HepG2 (cell line): Measurements from ENCODE around the gene TMEM219. TPM values are rescaled to one million over a fixed set of nuclear protein-coding genes. Genes with fewer than 3 reads are reported as not detected.

Experiments used
- EZH2 ChIP-seq: conservative IDR thresholded peaks from 2 replicates; pipeline ENCODE4 v1.6.1; 2012; ENCODE audit warnings: mild to moderate bottlenecking, low read depth, low read length, moderate library complexity
- GABPA ChIP-seq, 2 experiments: IDR thresholded peaks; 2 replicates each; pipeline ENCODE4 v1.6.1; 2011 to 2016; ENCODE audit warnings: low read depth in 2 of 2, low read length in 1 of 2, missing biosample characterization in 1 of 2, missing genetic modification characterization in 1 of 2
- HNRNPLL ChIP-seq: fragments of 200-400 bp; formaldehyde crosslinking; IDR thresholded peaks from 2 replicates; pipeline ENCODE4 v1.6.1; 2017; ENCODE audit warnings: mild to moderate bottlenecking, low read depth, low read length; ENCODE audit not compliant: poor library complexity, severe bottlenecking
- JUND ChIP-seq: sonication (generic); formaldehyde crosslinking; IDR thresholded peaks from 2 replicates; pipeline ENCODE4 v1.8.0; 2022; ENCODE audit warnings: mild to moderate bottlenecking, missing genetic modification reagents
- KLF6 ChIP-seq: IDR thresholded peaks from 2 replicates; pipeline ENCODE4 v1.8.0; 2016; ENCODE audit warnings: missing biosample characterization, missing genetic modification reagents
- NBN ChIP-seq: fragments of 450-650 bp; conservative IDR thresholded peaks from 2 replicates; pipeline ENCODE4 v1.6.1; 2017
- POGZ ChIP-seq: sonication (generic); formaldehyde crosslinking; IDR thresholded peaks from 2 replicates; pipeline ENCODE4 v1.4.0; 2020; ENCODE audit warnings: mild to moderate bottlenecking, missing genetic modification reagents
- PTBP1 ChIP-seq: fragments of 200-400 bp; formaldehyde crosslinking; IDR thresholded peaks from 2 replicates; pipeline ENCODE4 v1.6.1; 2018; ENCODE audit warnings: low read length, low read depth; ENCODE audit not compliant: poor library complexity, severe bottlenecking
- SALL1 ChIP-seq: sonication (generic); formaldehyde crosslinking; IDR thresholded peaks from 2 replicates; pipeline ENCODE4 v1.8.0; 2022; ENCODE audit warnings: mild to moderate bottlenecking, missing genetic modification reagents
- TBX3 ChIP-seq: fragments of 450-650 bp; IDR thresholded peaks from 2 replicates; pipeline ENCODE4 v1.6.1; 2017; ENCODE audit warnings: antibody characterized with exemption, mild to moderate bottlenecking, inconsistent platforms, borderline replicate concordance
- ZEB1 ChIP-seq: IDR thresholded peaks from 2 replicates; pipeline ENCODE4 v1.6.1; 2012; ENCODE audit warnings: mild to moderate bottlenecking, low read depth, inconsistent platforms; ENCODE audit not compliant: insufficient replicate concordance
- ZNF17 ChIP-seq: sonication (generic); formaldehyde crosslinking; IDR thresholded peaks from 2 replicates; pipeline ENCODE4 v1.5.0; 2020; ENCODE audit warnings: mild to moderate bottlenecking, missing genetic modification reagents
- ZNF556 ChIP-seq: sonication (generic); formaldehyde crosslinking; IDR thresholded peaks from 2 replicates; pipeline ENCODE4 v1.4.0; 2020; ENCODE audit warnings: mild to moderate bottlenecking, missing genetic modification reagents, borderline replicate concordance
- ZNF749 ChIP-seq: sonication (generic); formaldehyde crosslinking; IDR thresholded peaks from 2 replicates; pipeline ENCODE4 v1.8.0; 2022; ENCODE audit warnings: mild to moderate bottlenecking, missing genetic modification reagents, moderate library complexity, borderline replicate concordance
- polyA plus RNA-seq, 8 experiments: library from polyadenylated mRNA; depleted of rRNA in 3 of 8; stranded (reverse) in 7 of 8; unstranded in 1 of 8; fragments of >200 nt; fragmentation: Illumina TruSeq in 4 of 8; extraction: Trizol in 4 of 8; gene quantifications; 2 replicates each; pipeline versions ENCODE4 v1.2.1 to v1.2.3, GENCODE V29; 2011 to 2016; ENCODE audit warnings: low read depth in 4 of 8, missing spikeins in 1 of 8, mixed read lengths in 1 of 8; ENCODE audit not compliant: insufficient read depth in 1 of 8
- total RNA-seq, 5 experiments: library from RNA; depleted of rRNA; stranded (reverse); fragments of >200 nt; fragmentation: Illumina TruSeq; extraction: Trizol; gene quantifications; 2 replicates each; pipeline ENCODE4 v1.2.3, GENCODE V29; 2016; ENCODE audit warnings: low read depth in 1 of 5
- TF ChIP-seq, protein P1 (sequence below): sonication (generic); formaldehyde crosslinking; IDR thresholded peaks from 2 replicates; pipeline ENCODE4 v1.8.1; 2023; ENCODE audit warnings: mild to moderate bottlenecking, inconsistent platforms, moderate library complexity, missing genetic modification reagents, borderline replicate concordance
- TF ChIP-seq, protein P2 (sequence below), 2 experiments: fragments of 450-650 bp in 1 of 2; sonication (generic) in 1 of 2; formaldehyde crosslinking; IDR thresholded peaks; 2 replicates each; pipeline versions ENCODE4 v1.5.0 to v1.8.0; 2020 to 2022; ENCODE audit warnings: mild to moderate bottlenecking in 1 of 2, missing genetic modification reagents in 1 of 2
- TF ChIP-seq, protein P3 (sequence below): sonication (generic); formaldehyde crosslinking; IDR thresholded peaks from 2 replicates; pipeline ENCODE4 v1.5.0; 2020; ENCODE audit warnings: mild to moderate bottlenecking, missing genetic modification reagents
- TF ChIP-seq, protein P4 (sequence below): sonication (generic); formaldehyde crosslinking; IDR thresholded peaks from 2 replicates; pipeline ENCODE4 v1.8.0; 2022; ENCODE audit warnings: missing genetic modification reagents, mild to moderate bottlenecking, moderate library complexity, borderline replicate concordance

TMEM219 gene
- total and polyA plus RNA-seq, 2 of the 13 experiments (the other 11 are each of a cell fraction or from before 2014, with no cell fraction given): 105 to 115 TPM

DNA sequence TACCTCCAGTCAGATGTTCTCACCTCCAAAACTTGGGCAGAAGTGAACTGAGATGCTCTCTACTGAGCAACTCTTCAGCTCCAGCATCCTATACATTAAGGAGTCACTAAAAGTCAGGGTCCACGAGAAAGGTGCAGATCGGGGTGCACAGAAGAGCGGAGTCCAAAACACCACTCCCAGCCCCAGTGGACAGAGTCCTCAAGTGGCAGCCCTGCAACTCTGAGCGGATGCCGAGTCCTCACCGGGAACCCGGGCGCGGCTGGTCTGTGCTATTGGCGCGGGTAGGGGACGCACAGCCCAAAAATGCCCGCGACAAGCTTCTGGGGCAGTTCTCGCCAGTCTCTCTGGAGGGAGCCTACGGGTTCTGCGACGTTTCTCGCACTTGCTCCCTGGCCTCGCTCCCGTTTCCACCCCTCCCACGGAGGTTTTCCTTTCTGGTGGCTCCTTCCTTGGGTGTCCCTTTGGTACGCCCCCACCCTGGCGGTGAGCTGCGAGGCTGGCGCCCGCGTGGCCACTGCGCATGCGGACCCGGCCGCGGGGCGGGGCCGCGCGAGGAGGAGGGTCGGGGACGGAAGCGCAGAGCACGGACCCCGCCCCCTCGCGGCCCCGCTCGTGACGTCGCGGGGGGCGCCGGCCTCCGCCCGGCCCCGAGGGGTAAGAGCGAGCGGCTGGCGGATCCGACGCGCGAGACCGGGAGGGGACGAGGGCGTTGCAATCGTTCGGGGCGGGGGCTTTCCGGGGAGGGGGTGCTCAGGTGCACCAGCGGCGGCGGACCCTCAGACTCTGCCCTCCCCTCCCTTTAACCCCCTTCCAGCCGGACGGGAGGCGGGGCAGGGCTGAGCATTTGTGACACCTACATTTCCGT, at the start of gene TMEM219 (continued):
- TF ChIP-seq ZNF749: peak; percentile 76
- no peak for TF ChIP-seq KLF6 (CRISPR knock-in tag)
- 0 out of 2 replicates have a peak, but pooled peaks have one; percentile 10 for TF ChIP-seq POGZ (CRISPR knock-in tag)
- TF ChIP-seq ZNF556 (CRISPR knock-in tag): no peak
- peak; percentile 77 for TF ChIP-seq HNRNPLL
- TF ChIP-seq, protein P1, sequence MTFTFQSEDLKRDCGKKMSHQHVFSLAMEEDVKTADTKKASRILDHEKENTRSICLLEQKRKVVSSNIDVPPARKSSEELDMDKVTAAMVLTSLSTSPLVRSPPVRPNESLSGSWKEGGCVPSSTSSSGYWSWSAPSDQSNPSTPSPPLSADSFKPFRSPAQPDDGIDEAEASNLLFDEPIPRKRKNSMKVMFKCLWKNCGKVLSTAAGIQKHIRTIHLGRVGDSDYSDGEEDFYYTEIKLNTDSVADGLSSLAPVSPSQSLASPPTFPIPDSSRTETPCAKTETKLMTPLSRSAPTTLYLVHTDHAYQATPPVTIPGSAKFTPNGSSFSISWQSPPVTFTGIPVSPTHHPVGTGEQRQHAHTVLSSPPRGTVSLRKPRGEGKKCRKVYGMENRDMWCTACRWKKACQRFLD (CRISPR knock-in tag): no peak
- TF ChIP-seq ZEB1: no peak
- TF ChIP-seq ZNF17: no peak
- no peak for TF ChIP-seq NBN
- TF ChIP-seq, protein P2, sequence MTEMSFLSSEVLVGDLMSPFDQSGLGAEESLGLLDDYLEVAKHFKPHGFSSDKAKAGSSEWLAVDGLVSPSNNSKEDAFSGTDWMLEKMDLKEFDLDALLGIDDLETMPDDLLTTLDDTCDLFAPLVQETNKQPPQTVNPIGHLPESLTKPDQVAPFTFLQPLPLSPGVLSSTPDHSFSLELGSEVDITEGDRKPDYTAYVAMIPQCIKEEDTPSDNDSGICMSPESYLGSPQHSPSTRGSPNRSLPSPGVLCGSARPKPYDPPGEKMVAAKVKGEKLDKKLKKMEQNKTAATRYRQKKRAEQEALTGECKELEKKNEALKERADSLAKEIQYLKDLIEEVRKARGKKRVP (CRISPR knock-in tag; IDR thresholded peaks at IDR 0.05): no peak
- TF ChIP-seq GABPA (IDR thresholded peaks at IDR 0.05; ENCODE audit: low read depth, low read length): peak; percentile 27; the same call in 1 of the 2 replicates
- TF ChIP-seq GABPA (CRISPR knock-in tag; IDR thresholded peaks at IDR 0.05; ENCODE audit: low read depth): peak; percentile 52
- no peak for TF ChIP-seq PTBP1
- peak; percentile 78 for TF ChIP-seq SALL1
- TF ChIP-seq JUND: 0 out of 2 replicates have a peak, but pooled peaks have one; percentile 36
- no peak for TF ChIP-seq EZH2
- TF ChIP-seq, protein P3, sequence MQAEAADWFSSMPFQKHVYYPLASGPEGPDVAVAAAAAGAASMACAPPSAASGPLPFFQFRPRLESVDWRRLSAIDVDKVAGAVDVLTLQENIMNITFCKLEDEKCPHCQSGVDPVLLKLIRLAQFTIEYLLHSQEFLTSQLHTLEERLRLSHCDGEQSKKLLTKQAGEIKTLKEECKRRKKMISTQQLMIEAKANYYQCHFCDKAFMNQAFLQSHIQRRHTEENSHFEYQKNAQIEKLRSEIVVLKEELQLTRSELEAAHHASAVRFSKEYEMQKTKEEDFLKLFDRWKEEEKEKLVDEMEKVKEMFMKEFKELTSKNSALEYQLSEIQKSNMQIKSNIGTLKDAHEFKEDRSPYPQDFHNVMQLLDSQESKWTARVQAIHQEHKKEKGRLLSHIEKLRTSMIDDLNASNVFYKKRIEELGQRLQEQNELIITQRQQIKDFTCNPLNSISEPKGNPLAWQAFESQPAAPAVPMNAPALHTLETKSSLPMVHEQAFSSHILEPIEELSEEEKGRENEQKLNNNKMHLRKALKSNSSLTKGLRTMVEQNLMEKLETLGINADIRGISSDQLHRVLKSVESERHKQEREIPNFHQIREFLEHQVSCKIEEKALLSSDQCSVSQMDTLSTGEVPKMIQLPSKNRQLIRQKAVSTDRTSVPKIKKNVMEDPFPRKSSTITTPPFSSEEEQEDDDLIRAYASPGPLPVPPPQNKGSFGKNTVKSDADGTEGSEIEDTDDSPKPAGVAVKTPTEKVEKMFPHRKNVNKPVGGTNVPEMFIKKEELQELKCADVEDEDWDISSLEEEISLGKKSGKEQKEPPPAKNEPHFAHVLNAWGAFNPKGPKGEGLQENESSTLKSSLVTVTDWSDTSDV: no peak
- TF ChIP-seq, protein P4, sequence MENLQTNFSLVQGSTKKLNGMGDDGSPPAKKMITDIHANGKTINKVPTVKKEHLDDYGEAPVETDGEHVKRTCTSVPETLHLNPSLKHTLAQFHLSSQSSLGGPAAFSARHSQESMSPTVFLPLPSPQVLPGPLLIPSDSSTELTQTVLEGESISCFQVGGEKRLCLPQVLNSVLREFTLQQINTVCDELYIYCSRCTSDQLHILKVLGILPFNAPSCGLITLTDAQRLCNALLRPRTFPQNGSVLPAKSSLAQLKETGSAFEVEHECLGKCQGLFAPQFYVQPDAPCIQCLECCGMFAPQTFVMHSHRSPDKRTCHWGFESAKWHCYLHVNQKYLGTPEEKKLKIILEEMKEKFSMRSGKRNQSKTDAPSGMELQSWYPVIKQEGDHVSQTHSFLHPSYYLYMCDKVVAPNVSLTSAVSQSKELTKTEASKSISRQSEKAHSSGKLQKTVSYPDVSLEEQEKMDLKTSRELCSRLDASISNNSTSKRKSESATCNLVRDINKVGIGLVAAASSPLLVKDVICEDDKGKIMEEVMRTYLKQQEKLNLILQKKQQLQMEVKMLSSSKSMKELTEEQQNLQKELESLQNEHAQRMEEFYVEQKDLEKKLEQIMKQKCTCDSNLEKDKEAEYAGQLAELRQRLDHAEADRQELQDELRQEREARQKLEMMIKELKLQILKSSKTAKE (CRISPR knock-in tag): no peak
- TF ChIP-seq TBX3: no peak
